Measurements from ENCODE around the gene SNTA1.

The SNTA1 gene

GRCh38 chr20:33474097-33474873, 30.7 kb upstream of the SNTA1 start:
- TF ChIP-seq EZH2 (IDR thresholded peaks at IDR 0.05; ENCODE audit: borderline replicate concordance, low read length) (no peak), CTCF (IDR thresholded peaks at IDR 0.05; ENCODE audit: low read length) (no peak)
- no peak overlapping the region for H3K4me2 ChIP-seq (ENCODE audit: low read length)
- no peak overlapping the region for H2AFZ ChIP-seq (ENCODE audit: low read length)

GRCh38 chr20:33472868-33473435, 29.4 kb upstream of the SNTA1 start:
- TF ChIP-seq CTCF (IDR thresholded peaks at IDR 0.05; ENCODE audit: low read length), result no peak
- no peaks in the 10 kb centered on the region for H3K36me3 ChIP-seq (ENCODE audit: insufficient read depth, low read length)
- H3K4me2 ChIP-seq (ENCODE audit: low read length), result no peak overlapping the region
- no peak overlapping the region for H3K9ac ChIP-seq (ENCODE audit: low read length)
- H3F3A ChIP-seq (ENCODE audit: insufficient read depth, low read length), result no peaks in the 10 kb centered on the region
- H3K27ac ChIP-seq (ENCODE audit: low read depth, low read length, poor library complexity, severe bottlenecking), result no peak overlapping the region
- no peaks in the 10 kb centered on the region for H3K9me2 ChIP-seq (ENCODE audit: low read depth, low read length)
- H4K20me1 ChIP-seq (ENCODE audit: insufficient read depth, low read length), result no peaks in the 10 kb centered on the region
- no peaks in the 10 kb centered on the region for H3K27me3 ChIP-seq (ENCODE audit: insufficient read depth, low read length)
- no peak overlapping the region for H3K4me3 ChIP-seq (ENCODE audit: low read depth, low read length, poor library complexity, severe bottlenecking)
- H2AFZ ChIP-seq (ENCODE audit: low read length), result no peak overlapping the region
- no peaks in the 10 kb centered on the region for H3K9me3 ChIP-seq (ENCODE audit: low read length)
- H3K79me2 ChIP-seq (ENCODE audit: insufficient read depth, low read length), result no peaks in the 10 kb centered on the region
- H3K4me1 ChIP-seq (ENCODE audit: insufficient read depth, low read length, severe bottlenecking), result peaks cover 14% of the 10 kb centered on the region

More at GRCh38 chr20:33474097-33474873, 30.7 kb upstream of the SNTA1 start:
- H3K9me3 ChIP-seq (ENCODE audit: low read length), result no peaks in the 10 kb centered on the region
- no peaks in the 10 kb centered on the region for H4K20me1 ChIP-seq (ENCODE audit: insufficient read depth, low read length)
- H3K4me1 ChIP-seq (ENCODE audit: insufficient read depth, low read length, severe bottlenecking), result peaks cover 14% of the 10 kb centered on the region
- no peak overlapping the region for H3K4me3 ChIP-seq (ENCODE audit: low read depth, low read length, poor library complexity, severe bottlenecking)
- no peaks in the 10 kb centered on the region for H3K79me2 ChIP-seq (ENCODE audit: insufficient read depth, low read length)
- no peaks in the 10 kb centered on the region for H3K36me3 ChIP-seq (ENCODE audit: insufficient read depth, low read length)
- H3K9me2 ChIP-seq (ENCODE audit: low read depth, low read length), result no peaks in the 10 kb centered on the region
- no peaks in the 10 kb centered on the region for H3K27me3 ChIP-seq (ENCODE audit: insufficient read depth, low read length)
- H3K27ac ChIP-seq (ENCODE audit: low read depth, low read length, poor library complexity, severe bottlenecking), result no peak overlapping the region
- H3K9ac ChIP-seq (ENCODE audit: low read length), result no peak overlapping the region
- H3F3A ChIP-seq (ENCODE audit: insufficient read depth, low read length), result no peaks in the 10 kb centered on the region

GRCh38 chr20:33470866-33471265, 27.3 kb upstream of the SNTA1 start:
- no peak for TF ChIP-seq CTCF (IDR thresholded peaks at IDR 0.05; ENCODE audit: low read length)
- no peak for TF ChIP-seq EZH2 (IDR thresholded peaks at IDR 0.05; ENCODE audit: borderline replicate concordance, low read length)

More at GRCh38 chr20:33470866-33471265, 27.3 kb upstream of the SNTA1 start:
- no peak overlapping the region for H3K4me2 ChIP-seq (ENCODE audit: low read length)
- no peaks in the 10 kb centered on the region for H3K27me3 ChIP-seq (ENCODE audit: insufficient read depth, low read length)
- H3F3A ChIP-seq (ENCODE audit: insufficient read depth, low read length), result no peaks in the 10 kb centered on the region
- peaks cover 16% of the 10 kb centered on the region for H3K4me1 ChIP-seq (ENCODE audit: insufficient read depth, low read length, severe bottlenecking)
- H3K9me3 ChIP-seq (ENCODE audit: low read length), result no peaks in the 10 kb centered on the region
- no peak overlapping the region for H2AFZ ChIP-seq (ENCODE audit: low read length)
- H3K27ac ChIP-seq (ENCODE audit: low read depth, low read length, poor library complexity, severe bottlenecking), result no peak overlapping the region
- H3K36me3 ChIP-seq (ENCODE audit: insufficient read depth, low read length), result no peaks in the 10 kb centered on the region
- H4K20me1 ChIP-seq (ENCODE audit: insufficient read depth, low read length), result no peaks in the 10 kb centered on the region
- H3K9ac ChIP-seq (ENCODE audit: low read length), result no peak overlapping the region
- H3K79me2 ChIP-seq (ENCODE audit: insufficient read depth, low read length), result no peaks in the 10 kb centered on the region
- H3K4me3 ChIP-seq (ENCODE audit: low read depth, low read length, poor library complexity, severe bottlenecking), result no peak overlapping the region
- H3K9me2 ChIP-seq (ENCODE audit: low read depth, low read length), result no peaks in the 10 kb centered on the region
